Measurements from ENCODE around the gene ACVR1B. TPM values are rescaled to one million over a fixed set of nuclear protein-coding genes. Genes with fewer than 3 reads are reported as not detected.

Gene ACVR1B
- total RNA-seq, 1 donor from 2014 or later = 13.8 TPM

- H3K4me1 Mint-ChIP-seq (ENCODE audit: low read depth, unreplicated experiment) = peaks cover 2% of the 10 kb centered on the region
- DNase-seq (ENCODE audit: low read depth) = no peak
- Histone ChIP-seq H3K4me2 (ENCODE audit: low read length) (peak overlapping the region; percentile 73), H3K27ac (ENCODE audit: low read depth, low read length) (no peak overlapping the region), H3K4me3 (ENCODE audit: insufficient read depth, low read depth, low read length) (no peak overlapping the region), H3K9ac (ENCODE audit: low read length) (peak overlapping the region; percentile 27), H2AFZ (ENCODE audit: low read depth, low read length) (peak overlapping the region; percentile 69), H3K4me1 (ENCODE audit: insufficient read depth, low read length) (no peaks in the 10 kb centered on the region), H3K79me2 (ENCODE audit: insufficient read depth, low read length) (no peaks in the 10 kb centered on the region), H4K20me1 (ENCODE audit: insufficient read depth, low read length) (no peaks in the 10 kb centered on the region), H3K9me3 (ENCODE audit: insufficient read depth, low read depth, low read length) (no peaks in the 10 kb centered on the region), H3K36me3 (ENCODE audit: insufficient read depth, low read length) (no peaks in the 10 kb centered on the region), H3K27me3 (ENCODE audit: insufficient read depth, low read length) (no peaks in the 10 kb centered on the region)
- TF ChIP-seq CTCF (IDR thresholded peaks at IDR 0.05; ENCODE audit: insufficient read depth, low read depth, low read length) = peak; percentile 59
- no peak for TF ChIP-seq EZH2 (IDR thresholded peaks at IDR 0.05; ENCODE audit: insufficient read depth, low read length)
- FAIRE-seq = no peak
- H3K9me3 Mint-ChIP-seq (ENCODE audit: unreplicated experiment) = peaks cover 1% of the 10 kb centered on the region
- H3K36me3 Mint-ChIP-seq (ENCODE audit: low read depth, unreplicated experiment) = no peaks in the 10 kb centered on the region
- H3K27me3 Mint-ChIP-seq (ENCODE audit: low read depth, unreplicated experiment) = peaks cover 36% of the 10 kb centered on the region
- H3K4me3 Mint-ChIP-seq (ENCODE audit: unreplicated experiment) = no peak overlapping the region
- H3K27ac Mint-ChIP-seq (ENCODE audit: unreplicated experiment) = no peak overlapping the region
Measured at GRCh38 chr12:51923506-51924365, 27.8 kb upstream of the ACVR1B start.

- Mint-ChIP-seq H3K4me1 (ENCODE audit: low read depth, unreplicated experiment) (peaks cover 2% of the 10 kb centered on the region), H3K4me3 (ENCODE audit: unreplicated experiment) (no peak overlapping the region), H3K9me3 (ENCODE audit: unreplicated experiment) (peaks cover 1% of the 10 kb centered on the region), H3K27me3 (ENCODE audit: low read depth, unreplicated experiment) (peaks cover 36% of the 10 kb centered on the region), H3K36me3 (ENCODE audit: low read depth, unreplicated experiment) (no peaks in the 10 kb centered on the region), H3K27ac (ENCODE audit: unreplicated experiment) (no peak overlapping the region)
- Histone ChIP-seq H3K27me3 (ENCODE audit: insufficient read depth, low read length) (no peaks in the 10 kb centered on the region), H4K20me1 (ENCODE audit: insufficient read depth, low read length) (no peaks in the 10 kb centered on the region), H2AFZ (ENCODE audit: low read depth, low read length) (no peak overlapping the region), H3K36me3 (ENCODE audit: insufficient read depth, low read length) (no peaks in the 10 kb centered on the region), H3K4me1 (ENCODE audit: insufficient read depth, low read length) (no peaks in the 10 kb centered on the region), H3K4me3 (ENCODE audit: insufficient read depth, low read depth, low read length) (no peak overlapping the region), H3K4me2 (ENCODE audit: low read length) (no peak overlapping the region), H3K27ac (ENCODE audit: low read depth, low read length) (no peak overlapping the region), H3K79me2 (ENCODE audit: insufficient read depth, low read length) (no peaks in the 10 kb centered on the region), H3K9me3 (ENCODE audit: insufficient read depth, low read depth, low read length) (no peaks in the 10 kb centered on the region), H3K9ac (ENCODE audit: low read length) (no peak overlapping the region)
- FAIRE-seq (no peak), DNase-seq (ENCODE audit: low read depth) (no peak)
- TF ChIP-seq CTCF (IDR thresholded peaks at IDR 0.05; ENCODE audit: insufficient read depth, low read depth, low read length) (no peak), EZH2 (IDR thresholded peaks at IDR 0.05; ENCODE audit: insufficient read depth, low read length) (no peak)
Measured at GRCh38 chr12:51924551-51925319, 26.8 kb upstream of the ACVR1B start.

Measured in astrocyte (in vitro differentiated cells and primary cell).